Gastrocnemius medialis (tissue), 4 donors: ENCODE data around the gene TUBB3.

Experiments used
- CTCF ChIP-seq, 5 experiments: fragments of 450-650 bp in 3 of 5; fragments of 200-600 bp in 2 of 5; sonication (generic) in 2 of 5; IDR thresholded peaks in 4 of 5; conservative IDR thresholded peaks in 1 of 5; 1 replicate in 4 of 5; 2 replicates in 1 of 5; pipeline ENCODE4 v1.5.1; 2016 to 2019; ENCODE audit warnings: antibody characterized with exemption in 5 of 5, mild to moderate bottlenecking in 3 of 5, moderate library complexity in 3 of 5
- POLR2A ChIP-seq, 2 donors: fragments of 450-650 bp; IDR thresholded peaks; one replicate each; pipeline ENCODE4 v1.6.1; 2017; ENCODE audit warnings: antibody characterized with exemption in 2 of 2, mild to moderate bottlenecking in 2 of 2, moderate library complexity in 2 of 2

- TF ChIP-seq CTCF (IDR thresholded peaks at IDR 0.05 in 4 of 5, conservative IDR thresholded peaks at IDR 0.05 in 1 of 5) (no peak), POLR2A (IDR thresholded peaks at IDR 0.05) (no peak)
These were observed 12.3 kb upstream of the TUBB3 start for GRCh38 chr16:89910717-89911354.
